Midbrain (tissue), 1 donor: ENCODE data around the gene PSMD9.

Experiments
- DNase-seq: peaks from one replicate; lab custom pipeline; 2025; lab: John Stamatoyannopoulos, UW

PSMD9 gene

GRCh38 chr12:121955258-121956237, 67.0 kb downstream of the PSMD9 start:
- DNase-seq, result peak; percentile 4

- no peak for DNase-seq
Observed at GRCh38 chr12:121957861-121958515, 69.4 kb downstream of the PSMD9 start.

GRCh38 chr12:121958541-121959240, 70.1 kb downstream of the PSMD9 start:
- no peak for DNase-seq

- DNase-seq, result no peak
Observed at GRCh38 chr12:121960541-121960940, 72.0 kb downstream of the PSMD9 start.

GRCh38 chr12:121961195-121961879, 72.7 kb downstream of the PSMD9 start:
- DNase-seq, result no peak

- DNase-seq, result no peak
Observed at GRCh38 chr12:121963341-121964018, 74.9 kb downstream of the PSMD9 start.

- no peak for DNase-seq
Observed at GRCh38 chr12:121964813-121965643, 76.4 kb downstream of the PSMD9 start.

- DNase-seq, result no peak
Observed at GRCh38 chr12:121966959-121967358, 78.4 kb downstream of the PSMD9 start.
